Activated T-helper 1 cell treated with Interleukin-2 at 50 U/mL for 16 hours (primary cell): ENCODE measurements around the gene NGFR.
"Not testable (repeated sequence)": the region's sequence is repeated elsewhere in the genome, so short reads cannot be mapped to it uniquely, and the experiment has no call there.

Experiments used
- DNase-seq: peaks from one replicate; pipeline ENCODE4 v3.0.0-alpha.2; 2020; ENCODE audit warnings: low read depth

NGFR gene

GRCh38 chr17:49545806-49546545 lies 50.9 kb downstream of the NGFR start:
- DNase-seq, result no peak

- DNase-seq, result no peak
Observed at GRCh38 chr17:49546546-49547535, 51.7 kb downstream of the NGFR start.

- no peak for DNase-seq
Observed at GRCh38 chr17:49547566-49547965, 52.5 kb downstream of the NGFR start.

GRCh38 chr17:49548051-49548505 lies 53.0 kb downstream of the NGFR start:
- no peak for DNase-seq

- DNase-seq, result no peak
Observed at GRCh38 chr17:49548506-49549310, 53.6 kb downstream of the NGFR start.

GRCh38 chr17:49549311-49549605 lies 54.2 kb downstream of the NGFR start:
- DNase-seq, result no peak

- DNase-seq, result no peak
Observed at GRCh38 chr17:49549691-49550678, 54.9 kb downstream of the NGFR start.

GRCh38 chr17:49550764-49551163 lies 55.7 kb downstream of the NGFR start:
- DNase-seq, result not testable (repeated sequence)

GRCh38 chr17:49551221-49552069 lies 56.4 kb downstream of the NGFR start:
- no peak for DNase-seq

- no peak for DNase-seq
Observed at GRCh38 chr17:49552070-49552751, 57.1 kb downstream of the NGFR start.

GRCh38 chr17:49553676-49554335 lies 58.7 kb downstream of the NGFR start:
- DNase-seq, result no peak

GRCh38 chr17:49554694-49555494 lies 59.8 kb downstream of the NGFR start:
- DNase-seq, result no peak

- DNase-seq, result no peak
Observed at GRCh38 chr17:49555495-49556222, 60.6 kb downstream of the NGFR start.

- peak; percentile 70 for DNase-seq
Observed at GRCh38 chr17:49556223-49556943, 61.3 kb downstream of the NGFR start.

- DNase-seq, result no peak
Observed at GRCh38 chr17:49557312-49558024, 62.4 kb downstream of the NGFR start.
